HG03060 (cell line): Measurements from ENCODE around the gene STAC3.

Experiments used
- ATAC-seq: cut with Tn5 transposase; IDR thresholded peaks from one replicate; pipeline ENCODE4 v1.9.1; 2021; ENCODE audit warnings: low read depth, moderate number of reproducible peaks; ENCODE audit not compliant: unreplicated experiment

STAC3 gene

DNA sequence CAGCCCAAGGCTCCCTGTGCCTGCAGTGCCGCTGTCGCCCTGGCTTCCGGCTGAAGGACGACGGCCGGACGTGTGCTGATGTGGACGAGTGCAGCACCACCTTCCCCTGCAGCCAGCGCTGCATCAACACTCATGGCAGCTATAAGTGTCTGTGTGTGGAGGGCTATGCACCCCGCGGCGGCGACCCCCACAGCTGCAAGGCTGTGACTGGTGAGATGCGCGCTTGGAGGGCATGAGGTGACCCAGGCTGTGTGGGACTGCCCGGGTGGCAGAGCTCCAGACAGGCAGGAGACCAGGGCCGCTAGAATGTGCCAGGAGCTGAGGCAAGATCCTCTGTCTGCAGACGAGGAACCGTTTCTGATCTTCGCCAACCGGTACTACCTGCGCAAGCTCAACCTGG is 54.0 kb downstream of the STAC3 start:
- no peak for ATAC-seq

- no peak for ATAC-seq
Measured at GRCh38 chr12:57196439-57196838, 54.5 kb downstream of the STAC3 start.

DNA sequence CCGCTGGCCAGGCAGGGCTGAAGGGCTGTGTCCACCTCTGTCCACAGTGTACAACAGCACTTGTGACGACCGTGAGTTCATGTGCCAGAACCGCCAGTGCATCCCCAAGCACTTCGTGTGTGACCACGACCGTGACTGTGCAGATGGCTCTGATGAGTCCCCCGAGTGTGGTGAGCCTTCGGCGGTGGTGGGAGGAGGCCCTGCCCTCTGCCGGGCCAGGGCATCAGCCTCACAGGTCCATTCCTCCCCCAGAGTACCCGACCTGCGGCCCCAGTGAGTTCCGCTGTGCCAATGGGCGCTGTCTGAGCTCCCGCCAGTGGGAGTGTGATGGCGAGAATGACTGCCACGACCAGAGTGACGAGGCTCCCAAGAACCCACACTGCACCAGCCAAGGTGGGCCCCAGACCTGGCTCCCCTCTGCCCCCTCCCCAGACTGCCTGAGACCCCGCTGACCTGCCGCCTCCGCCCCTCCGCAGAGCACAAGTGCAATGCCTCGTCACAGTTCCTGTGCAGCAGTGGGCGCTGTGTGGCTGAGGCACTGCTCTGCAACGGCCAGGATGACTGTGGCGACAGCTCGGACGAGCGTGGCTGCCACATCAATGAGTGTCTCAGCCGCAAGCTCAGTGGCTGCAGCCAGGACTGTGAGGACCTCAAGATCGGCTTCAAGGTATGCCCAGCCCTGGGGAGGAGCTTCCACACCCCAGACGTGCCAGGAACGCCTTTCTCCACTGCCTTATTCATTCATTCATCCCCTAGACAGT is 55.2 kb downstream of the STAC3 start:
- no peak for ATAC-seq

- ATAC-seq: no peak
Measured at GRCh38 chr12:57195186-57195585, 55.8 kb downstream of the STAC3 start.

GRCh38 chr12:57194253-57194652 is 56.7 kb downstream of the STAC3 start:
- ATAC-seq: no peak

GRCh38 chr12:57193706-57194245 is 57.2 kb downstream of the STAC3 start:
- ATAC-seq: no peak
